HCT116 (cell line): ENCODE data around the gene CPSF4L. TPM values are rescaled to one million over a fixed set of nuclear protein-coding genes. Genes with fewer than 3 reads are reported as not detected.
A peak's percentile ranks its signal among the peaks of the same experiment; 100 is the strongest.

Experiments
- ATAC-seq: fragments of 200-7000 bp; cut with Tn5 transposase; 2 replicates; pipeline ENCODE4 v1.9.1; 2020; ENCODE audit warnings: mild to moderate bottlenecking, moderate library complexity
- BruUV-seq: library from RNA; stranded (reverse); fragments of 400-500 nt; replicated peaks from 2 replicates; lab custom pipeline; 2021; lab: Mats Ljungman, UMichigan
- CTCF ChIA-PET: fragments of 300-600 bp; sonication (Branson Sonifier 250); formaldehyde crosslinking; loops from one replicate; lab custom pipeline; 2021; ENCODE audit warnings: antibody characterized with exemption; lab: Charles Lee
- POLR2A ChIA-PET: fragments of 300-600, 350-600 bp; sonication (Branson Sonifier 250); formaldehyde crosslinking; loops from one replicate; lab custom pipeline; 2021; ENCODE audit warnings: antibody characterized with exemption; lab: Charles Lee
- RAD21 ChIA-PET, 2 experiments: fragments of 300-600 bp; sonication (Branson Sonifier 250); formaldehyde crosslinking; loops; one replicate each; lab custom pipeline; 2023; ENCODE audit warnings: low total read pairs in 2 of 2; ENCODE audit not compliant: uncharacterized antibody in 2 of 2, unreplicated experiment in 2 of 2, low non-redundant PET in 1 of 2; lab: Charles Lee
- DNase-seq: peaks from one replicate; pipeline ENCODE4 v3.0.0-alpha.2; 2010; ENCODE audit warnings: low read depth, low spot score
- H2AFZ ChIP-seq: fragments of 200-600 bp; shearing (Covaris generic), sonication (generic); 2 replicates; pipeline ENCODE4 v1.6.1; 2017; ENCODE audit warnings: low read depth, mixed run types, mixed read lengths, antibody characterized with exemption, low read length; ENCODE audit not compliant: poor library complexity, severe bottlenecking
- H3K27ac ChIP-seq: 2 replicates; pipeline ENCODE4 v1.5.1; 2012; ENCODE audit warnings: low read depth, low read length
- H3K27me3 ChIP-seq: fragments of 200-600 bp; sonication (generic); 2 replicates; pipeline ENCODE4 v1.6.1; 2016; ENCODE audit warnings: mixed run types, low read length, mixed read lengths; ENCODE audit not compliant: insufficient read depth
- H3K36me3 ChIP-seq, 2 experiments: fragments of 200-500 bp in 1 of 2; fragments of 200-600 bp in 1 of 2; sonication (Bioruptor generic) in 1 of 2; sonication (generic) in 1 of 2; 2 replicates each; pipeline versions ENCODE4 v1.5.1 to v1.6.1; 2014 to 2016; ENCODE audit warnings: low read length in 2 of 2, inconsistent platforms in 1 of 2, mixed read lengths in 1 of 2, mixed run types in 1 of 2; ENCODE audit not compliant: insufficient read depth in 2 of 2, control insufficient read depth in 1 of 2
- H3K4me1 ChIP-seq, 2 experiments: fragments of 200-600 bp in 1 of 2; sonication (generic) in 1 of 2; 2 replicates each; pipeline versions ENCODE4 v1.5.1 to v1.6.1; 2012 to 2017; ENCODE audit warnings: low read length in 2 of 2, inconsistent platforms in 1 of 2, mild to moderate bottlenecking in 1 of 2, mixed read lengths in 1 of 2, mixed run types in 1 of 2, moderate library complexity in 1 of 2; ENCODE audit not compliant: insufficient read depth in 2 of 2, control insufficient read depth in 1 of 2
- H3K4me2 ChIP-seq: fragments of 200-600 bp; sonication (generic); 2 replicates; pipeline ENCODE4 v1.6.1; 2017; ENCODE audit warnings: mixed run types, low read length, mixed read lengths
- H3K4me3 ChIP-seq, 2 experiments: fragments of 200-600 bp in 1 of 2; sonication (generic) in 1 of 2; replicated peaks in 1 of 2; 2 replicates each; pipeline ENCODE4 v1.5.1; 2011 to 2016; ENCODE audit warnings: low read length in 2 of 2, control low read depth in 1 of 2, low read depth in 1 of 2, mild to moderate bottlenecking in 1 of 2, mixed read lengths in 1 of 2, mixed run types in 1 of 2
- H3K79me2 ChIP-seq: fragments of 200-600 bp; sonication (generic); 2 replicates; pipeline ENCODE4 v1.6.1; 2017; ENCODE audit warnings: mild to moderate bottlenecking, mixed run types, low read length, moderate library complexity, mixed read lengths; ENCODE audit not compliant: insufficient read depth
- H3K9ac ChIP-seq: fragments of 200-600 bp; sonication (generic); 2 replicates; pipeline ENCODE4 v1.6.1; 2016; ENCODE audit warnings: low read length, mixed read lengths
- H3K9me2 ChIP-seq: fragments of 200-600 bp; sonication (generic), shearing (Covaris generic); 2 replicates; pipeline ENCODE4 v1.6.1; 2017; ENCODE audit warnings: mixed run types, mild to moderate bottlenecking, moderate library complexity; ENCODE audit not compliant: insufficient read depth
- H3K9me3 ChIP-seq, 2 experiments: fragments of 200-500 bp in 1 of 2; fragments of 200-600 bp in 1 of 2; sonication (Bioruptor generic) in 1 of 2; sonication (generic) in 1 of 2; 2 replicates each; pipeline ENCODE4 v1.6.1; 2014 to 2017; ENCODE audit warnings: low read length in 2 of 2, mixed read lengths in 2 of 2, inconsistent platforms in 1 of 2, low read depth in 1 of 2, mild to moderate bottlenecking in 1 of 2, mixed run types in 1 of 2, moderate library complexity in 1 of 2; ENCODE audit not compliant: control insufficient read depth in 1 of 2, insufficient read depth in 1 of 2
- H4K20me1 ChIP-seq: fragments of 200-600 bp; sonication (generic), shearing (Covaris generic); 2 replicates; pipeline ENCODE4 v1.6.1; 2017; ENCODE audit warnings: mixed run types, mild to moderate bottlenecking, moderate library complexity; ENCODE audit not compliant: insufficient read depth
- ATF3 ChIP-seq: IDR thresholded peaks from 2 replicates; pipeline ENCODE4 v1.6.1; 2012
- CTCF ChIP-seq, 3 experiments: fragments of 200-600 bp in 1 of 3; sonication (generic) in 1 of 3; IDR thresholded peaks in 2 of 3; conservative IDR thresholded peaks in 1 of 3; 2 replicates each; pipeline ENCODE4 v1.5.1; 2012 to 2017; ENCODE audit warnings: low read depth in 2 of 3, low read length in 2 of 3, antibody characterized with exemption in 1 of 3, borderline replicate concordance in 1 of 3, control low read depth in 1 of 3, mild to moderate bottlenecking in 1 of 3, mixed read lengths in 1 of 3, mixed run types in 1 of 3, moderate library complexity in 1 of 3; ENCODE audit not compliant: insufficient read depth in 1 of 3
- EGR1 ChIP-seq: IDR thresholded peaks from 2 replicates; pipeline ENCODE4 v1.6.1; 2012; ENCODE audit warnings: low read depth
- ELF1 ChIP-seq: IDR thresholded peaks from 2 replicates; pipeline ENCODE4 v1.6.1; 2012; ENCODE audit warnings: low read depth, borderline replicate concordance
- EZH2 ChIP-seq: fragments of 200-600 bp; sonication (generic); IDR thresholded peaks from 2 replicates; pipeline ENCODE4 v1.6.1; 2017; ENCODE audit warnings: antibody characterized with exemption, mixed run types
- EZH2phosphoT487 ChIP-seq: fragments of 200-600 bp; IDR thresholded peaks from 2 replicates; pipeline ENCODE4 v1.6.1; 2018; ENCODE audit warnings: antibody characterized with exemption, borderline replicate concordance
- FOSL1 ChIP-seq: IDR thresholded peaks from 2 replicates; pipeline ENCODE4 v1.6.1; 2012; ENCODE audit warnings: low read depth
- JUND ChIP-seq: IDR thresholded peaks from 2 replicates; pipeline ENCODE4 v1.6.1; 2012
- MAX ChIP-seq: IDR thresholded peaks from 2 replicates; pipeline ENCODE4 v1.6.1; 2012
- POLR2A ChIP-seq: IDR thresholded peaks from 2 replicates; pipeline ENCODE4 v1.7.0; 2011; ENCODE audit warnings: borderline replicate concordance; ENCODE audit not compliant: insufficient read depth, insufficient read length; ENCODE audit errors: extremely low read depth
- REST ChIP-seq: IDR thresholded peaks from 2 replicates; pipeline ENCODE4 v1.6.1; 2012; ENCODE audit warnings: low read depth
- SP1 ChIP-seq: IDR thresholded peaks from 2 replicates; pipeline ENCODE4 v1.6.1; 2012; ENCODE audit warnings: low read depth
- SRF ChIP-seq: IDR thresholded peaks from 2 replicates; pipeline ENCODE4 v1.6.1; 2012; ENCODE audit warnings: low read depth
- TCF7L2 ChIP-seq: IDR thresholded peaks from 2 replicates; pipeline ENCODE4 v1.7.0; 2011; ENCODE audit warnings: borderline replicate concordance, inconsistent platforms; ENCODE audit not compliant: insufficient read depth, insufficient read length; ENCODE audit errors: extremely low read depth
- YY1 ChIP-seq: IDR thresholded peaks from 2 replicates; pipeline ENCODE4 v1.6.1; 2011; ENCODE audit warnings: low read length, low read depth, moderate library complexity, mild to moderate bottlenecking; ENCODE audit not compliant: insufficient replicate concordance; ENCODE audit errors: extremely low read depth
- ZFX ChIP-seq: fragments of 450-650 bp; IDR thresholded peaks from 2 replicates; pipeline ENCODE4 v1.6.1; 2017
- ZNF274 ChIP-seq: fragments of 200-500 bp; sonication (Bioruptor generic); IDR thresholded peaks from 2 replicates; pipeline ENCODE4 v1.6.1; 2014; ENCODE audit warnings: mild to moderate bottlenecking, low read depth, low read length, inconsistent platforms
- intact Hi-C: fragments of 100-400 bp; cut with micrococcal nuclease; formaldehyde crosslinking; loops from 2 replicates; pipeline ENCODE4 v1.10.0; 2022
- total RNA-seq: library from RNA; stranded (reverse); gene quantifications from one replicate; pipeline ENCODE4 v1.2.1, GENCODE V29; 2021; ENCODE audit not compliant: unreplicated experiment

CPSF4L gene
- total RNA-seq, 1 experiment from 2014 or later: not detected

GRCh38 chr17:73290399-73291259, 28.9 kb upstream of the CPSF4L start:
- Histone ChIP-seq H3K9me3 (no peaks in the 10 kb centered on the region), H3K27ac (peak overlapping the region; percentile 94), H3K79me2 (peaks cover 93% of the 10 kb centered on the region), H3K36me3 (peaks cover under 1 to 7% of the 10 kb centered on the region in 2 experiments; a peak in 2 of 4 replicates), H3K9ac (peak overlapping the region; percentile 81), H3K4me3 (peak overlapping the region; percentile 38 to 50), H3K27me3 (no peaks in the 10 kb centered on the region)
- BruUV-seq: no TSS peak
- no peak for ATAC-seq
- RAD21 ChIA-PET: interaction anchor here (0.5 to 1.7 kb wide), 4 partner anchors 17 to 131 kb away, joined by 3 to 7 read pairs (median 4); no protein-coding TSS in a partner anchor
- intact Hi-C loops: loop anchor here (5.0 kb wide), 1 partner anchor 698 kb away; no protein-coding TSS in a partner anchor
- POLR2A ChIA-PET: interaction anchor here (1.2 to 2.0 kb wide), 9 partner anchors 9 to 79 kb away, joined by 3 to 15 read pairs (median 4); partner anchors contain the start of gene CDC42EP4
- no peak for DNase-seq
- TF ChIP-seq FOSL1 (no peak), ZNF274 (no peak), JUND (no peak), TCF7L2 (no peak), ELF1 (no peak), EZH2phosphoT487 (no peak), REST (no peak), EZH2 (no peak), SRF (no peak), POLR2A (no peak), ATF3 (no peak), ZFX (no peak), MAX (no peak), SP1 (no peak), CTCF (IDR thresholded peaks at IDR 0.05 in 2 of 3, conservative IDR thresholded peaks at IDR 0.05 in 1 of 3; ENCODE audit: borderline replicate concordance in 1 of 3, insufficient read depth in 1 of 3, low read depth in 2 of 3, low read length in 2 of 3) (no peak), YY1 (no peak), EGR1 (no peak)
- TF ChIP-seq, all 23 proteins: peak for 0
- CTCF ChIA-PET: interaction anchor here (0.8 to 1.3 kb wide), 4 partner anchors 18 to 734 kb away, joined by 4 to 9 read pairs (median 4); no protein-coding TSS in a partner anchor
- H3K4me1 ChIP-seq: peaks cover 82 to 91% of the 10 kb centered on the region in 2 experiments
- no peak overlapping the region for H2AFZ ChIP-seq
- no peaks in the 10 kb centered on the region for H4K20me1 ChIP-seq
- H3K4me2 ChIP-seq: peak overlapping the region; percentile 81
- H3K9me2 ChIP-seq: no peaks in the 10 kb centered on the region
